Stimulated activated effector memory CD8-positive, alpha-beta T cell treated with anti-CD3 and anti-CD28 coated beads, Interleukin-12 subunit alpha, Interleukin-12 subunit beta, amount 100 ng/mL, for 72 hours (primary cell): ENCODE data around the gene CSPG5.
A peak's percentile ranks its signal among the peaks of the same experiment; 100 is the strongest.

Experiments used
- ATAC-seq: fragments of 150-1000 bp; cut with Tn5 transposase; 2 replicates; pipeline ENCODE4 v1.10.0; 2021
- DNase-seq, 2 donors: peaks; one replicate each; pipeline ENCODE4 v3.0.0; 2021 to 2022; ENCODE audit warnings: low spot score in 2 of 2
- H3K27ac Mint-ChIP-seq: one replicate; pipeline ENCODE4 v1.8.0; 2022; ENCODE audit warnings: mild to moderate bottlenecking, mixed read lengths
- H3K36me3 Mint-ChIP-seq: one replicate; pipeline ENCODE4 v1.8.0; 2022; ENCODE audit warnings: mild to moderate bottlenecking, mixed read lengths
- H3K4me1 Mint-ChIP-seq: one replicate; pipeline ENCODE4 v1.8.0; 2022; ENCODE audit warnings: mixed read lengths
- H3K4me3 Mint-ChIP-seq: one replicate; pipeline ENCODE4 v1.8.0; 2022; ENCODE audit warnings: mild to moderate bottlenecking, mixed read lengths
- H3K9me3 Mint-ChIP-seq: one replicate; pipeline ENCODE4 v1.8.0; 2022; ENCODE audit warnings: mixed read lengths

Gene CSPG5

DNA sequence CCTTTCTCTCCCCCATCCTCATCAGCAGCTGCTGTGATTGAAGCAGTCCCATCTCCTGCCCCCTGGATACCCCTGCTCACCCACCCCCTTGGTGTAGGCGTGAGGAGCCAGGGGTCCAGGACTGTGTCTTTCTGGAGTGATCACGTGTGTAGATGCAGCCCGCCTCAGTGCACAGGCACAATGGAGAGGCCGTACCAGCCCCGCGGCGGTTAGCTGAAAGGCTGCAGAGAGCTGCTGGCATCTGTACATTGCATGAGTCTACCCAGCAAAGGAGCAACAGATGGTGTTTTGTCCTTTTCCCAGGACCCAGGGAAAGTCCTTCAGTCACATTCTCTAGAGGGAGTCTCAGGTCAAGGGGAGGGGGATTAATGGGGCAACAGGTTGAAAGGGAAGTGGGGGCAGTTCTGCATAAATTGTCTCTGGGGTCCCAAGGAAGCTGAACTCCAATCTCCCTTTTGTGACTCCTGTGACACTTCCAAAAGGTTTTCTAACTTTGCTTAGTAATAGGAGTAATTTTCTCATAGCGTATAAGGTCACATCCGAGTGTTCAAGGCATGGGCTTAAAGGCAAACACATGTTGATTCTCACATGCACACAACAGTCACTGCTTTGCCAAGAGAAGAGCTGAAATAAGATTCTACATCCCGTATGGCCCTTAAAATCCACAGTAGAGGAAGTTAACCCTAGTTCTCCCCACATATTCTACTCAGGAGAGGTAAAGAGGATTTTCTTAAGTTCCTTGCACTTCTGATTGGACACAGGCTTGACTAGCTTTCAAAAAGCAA is 7.1 kb downstream of the CSPG5 start:
- Mint-ChIP-seq H3K36me3 (no peaks in the 10 kb centered on the region), H3K4me3 (no peak overlapping the region), H3K9me3 (no peaks in the 10 kb centered on the region), H3K4me1 (no peaks in the 10 kb centered on the region), H3K27ac (no peak overlapping the region)
- no peak for ATAC-seq
- no peak for DNase-seq

DNA sequence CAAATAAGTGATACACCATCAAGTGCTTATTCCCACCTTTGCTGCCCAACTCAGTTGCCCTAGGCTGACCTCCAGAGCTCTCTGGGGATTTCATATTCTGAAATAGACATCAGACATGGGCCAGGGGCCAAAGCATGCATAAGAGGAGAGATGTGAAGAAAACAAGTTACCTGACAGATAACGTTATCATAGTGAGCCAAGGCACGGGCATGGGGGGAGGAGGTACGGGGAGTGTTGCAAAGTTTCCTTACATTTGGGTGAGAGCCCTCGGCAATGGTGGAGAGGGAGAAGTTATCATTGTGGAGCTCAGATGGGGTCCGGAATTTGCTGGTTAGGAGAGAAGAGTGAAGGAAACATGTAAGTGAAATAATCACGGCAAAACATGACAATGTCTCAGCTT is 9.8 kb downstream of the CSPG5 start:
- ATAC-seq = no peak
- H3K4me3 Mint-ChIP-seq = no peak overlapping the region
- H3K4me1 Mint-ChIP-seq = no peaks in the 10 kb centered on the region
- DNase-seq = no peak
- no peaks in the 10 kb centered on the region for H3K9me3 Mint-ChIP-seq
- no peak overlapping the region for H3K27ac Mint-ChIP-seq
- no peaks in the 10 kb centered on the region for H3K36me3 Mint-ChIP-seq

DNA sequence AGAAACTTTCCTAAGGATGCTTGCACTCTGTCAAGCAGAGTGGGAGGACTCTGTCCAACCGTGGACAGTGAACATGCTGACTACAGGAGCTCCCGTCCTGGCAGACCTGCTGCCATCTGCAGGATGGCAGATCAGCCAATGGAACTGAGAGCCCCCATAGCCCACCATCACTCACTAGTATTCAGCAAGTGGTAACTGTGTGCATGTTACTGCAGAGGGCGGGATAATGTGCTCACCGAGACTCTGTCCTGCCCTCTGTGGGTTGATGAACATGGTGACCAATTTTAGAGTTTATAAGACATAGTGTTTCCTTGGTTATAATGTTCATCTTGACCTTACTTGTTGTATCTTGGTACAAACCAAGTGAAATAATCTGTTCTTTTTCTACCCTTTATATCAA is 11.5 kb downstream of the CSPG5 start:
- Mint-ChIP-seq H3K4me3 (no peak overlapping the region), H3K4me1 (no peaks in the 10 kb centered on the region), H3K27ac (no peak overlapping the region), H3K36me3 (no peaks in the 10 kb centered on the region), H3K9me3 (no peaks in the 10 kb centered on the region)
- DNase-seq (no peak), ATAC-seq (no peak)

DNA sequence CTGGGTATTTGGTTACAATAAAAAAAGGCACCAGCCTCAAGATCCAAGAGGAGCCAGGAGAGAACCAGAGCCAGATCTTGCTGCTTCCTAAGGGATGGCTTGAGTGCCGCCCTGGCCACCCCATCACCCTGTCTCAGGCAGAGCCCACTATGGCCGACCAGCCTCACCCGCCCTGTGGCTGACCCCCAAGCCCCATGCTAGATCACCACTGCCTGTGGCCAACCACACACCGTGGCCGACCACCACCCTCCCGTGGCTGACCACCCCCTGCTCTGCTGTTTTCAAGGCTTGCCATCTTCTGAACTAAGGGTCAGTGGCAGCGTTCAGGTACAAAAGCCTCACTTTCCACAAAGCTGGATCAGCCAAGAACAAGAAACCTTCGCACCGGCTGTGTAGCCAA is 12.0 kb downstream of the CSPG5 start:
- peak; percentile 51 for ATAC-seq
- DNase-seq = no peak
- Mint-ChIP-seq H3K4me3 (no peak overlapping the region), H3K9me3 (no peaks in the 10 kb centered on the region), H3K36me3 (no peaks in the 10 kb centered on the region), H3K27ac (no peak overlapping the region), H3K4me1 (no peaks in the 10 kb centered on the region)

DNA sequence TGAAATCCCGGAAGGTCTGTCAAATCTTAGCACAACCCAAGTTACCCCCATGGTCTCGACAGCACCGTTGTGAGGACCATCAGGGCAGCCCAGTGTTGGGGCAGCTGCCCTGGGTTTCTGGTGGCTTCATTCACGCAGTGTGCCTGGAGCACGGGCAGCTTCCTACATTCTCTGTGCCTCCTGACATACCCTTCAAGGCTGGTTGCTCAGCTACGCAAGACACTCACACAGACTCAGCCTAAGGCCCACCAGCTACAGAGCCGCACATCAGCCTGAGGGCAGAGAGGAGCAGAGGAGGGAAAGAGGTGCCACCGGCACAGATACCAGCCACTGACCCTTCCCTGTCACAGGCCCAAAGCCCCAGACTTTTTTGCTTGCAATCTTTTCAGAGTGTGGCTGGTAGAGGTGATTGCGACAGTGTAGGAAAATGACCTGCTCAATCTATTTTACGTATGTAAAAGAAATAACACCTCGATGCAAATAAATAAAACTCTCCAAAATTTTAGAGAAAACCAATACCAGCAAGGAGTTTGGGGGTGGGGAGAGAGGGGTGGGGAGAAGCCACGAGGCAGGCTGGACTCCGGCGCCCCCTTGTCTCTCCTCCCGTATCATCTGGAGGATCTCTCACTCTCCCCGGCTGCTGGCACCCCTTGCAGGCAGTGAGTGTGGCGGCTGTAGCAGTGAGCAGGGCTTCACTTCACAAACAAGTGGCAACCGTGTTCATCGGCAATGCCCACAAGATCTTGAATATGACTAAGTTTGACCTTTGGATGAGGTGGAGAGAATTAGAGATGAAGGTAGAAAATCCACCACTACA is 12.7 kb downstream of the CSPG5 start:
- H3K9me3 Mint-ChIP-seq = no peaks in the 10 kb centered on the region
- no peaks in the 10 kb centered on the region for H3K4me1 Mint-ChIP-seq
- ATAC-seq = no peak
- H3K36me3 Mint-ChIP-seq = no peaks in the 10 kb centered on the region
- DNase-seq = no peak
- H3K4me3 Mint-ChIP-seq = no peak overlapping the region
- H3K27ac Mint-ChIP-seq = no peak overlapping the region

DNA sequence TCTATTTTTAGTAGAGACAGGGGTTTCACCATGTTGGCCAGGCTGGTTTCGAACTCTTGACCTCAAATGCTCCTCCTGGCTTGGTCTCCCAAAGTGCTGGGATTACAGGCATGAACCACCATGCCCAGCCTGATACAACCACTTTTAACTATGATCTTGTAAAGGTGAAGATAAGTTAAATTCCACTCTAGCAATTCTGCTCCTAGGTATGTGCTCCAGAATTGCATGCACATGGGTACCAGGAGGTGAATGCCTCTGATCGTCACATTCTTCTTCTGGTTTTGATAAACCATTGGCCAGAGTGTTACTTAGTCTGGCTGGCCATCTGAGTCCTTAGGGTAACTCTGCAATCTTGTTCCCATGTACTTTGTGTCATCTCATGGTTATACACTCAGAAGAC is 22.3 kb downstream of the CSPG5 start:
- H3K9me3 Mint-ChIP-seq = no peaks in the 10 kb centered on the region
- DNase-seq (no peak), ATAC-seq (no peak)
- H3K4me3 Mint-ChIP-seq = no peak overlapping the region
- no peaks in the 10 kb centered on the region for H3K4me1 Mint-ChIP-seq
- H3K36me3 Mint-ChIP-seq = no peaks in the 10 kb centered on the region
- no peak overlapping the region for H3K27ac Mint-ChIP-seq

DNA sequence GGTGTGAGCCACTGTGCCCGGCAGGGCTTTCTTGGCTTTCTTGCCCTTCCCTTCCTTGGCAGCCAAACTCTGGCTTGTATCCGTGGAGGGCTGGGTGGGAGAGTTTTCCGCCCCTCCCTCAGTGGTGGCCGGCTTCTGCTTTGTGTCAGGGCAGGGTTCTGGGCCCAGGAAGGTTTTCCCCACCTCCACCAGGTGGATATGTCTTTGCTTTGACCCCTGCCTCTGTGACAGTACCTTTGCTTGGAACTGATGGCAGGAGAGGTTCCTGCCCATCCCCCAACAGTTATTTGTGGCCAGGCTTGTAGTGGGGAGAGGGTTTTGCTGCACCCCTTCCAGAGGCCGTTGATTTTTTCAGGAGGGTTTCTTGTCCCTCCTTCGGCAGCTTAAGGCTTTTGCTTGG is 24.3 kb downstream of the CSPG5 start:
- H3K27ac Mint-ChIP-seq = no peak overlapping the region
- ATAC-seq (no peak), DNase-seq (no peak)
- H3K4me1 Mint-ChIP-seq = no peaks in the 10 kb centered on the region
- no peaks in the 10 kb centered on the region for H3K9me3 Mint-ChIP-seq
- H3K36me3 Mint-ChIP-seq = no peaks in the 10 kb centered on the region
- no peak overlapping the region for H3K4me3 Mint-ChIP-seq

DNA sequence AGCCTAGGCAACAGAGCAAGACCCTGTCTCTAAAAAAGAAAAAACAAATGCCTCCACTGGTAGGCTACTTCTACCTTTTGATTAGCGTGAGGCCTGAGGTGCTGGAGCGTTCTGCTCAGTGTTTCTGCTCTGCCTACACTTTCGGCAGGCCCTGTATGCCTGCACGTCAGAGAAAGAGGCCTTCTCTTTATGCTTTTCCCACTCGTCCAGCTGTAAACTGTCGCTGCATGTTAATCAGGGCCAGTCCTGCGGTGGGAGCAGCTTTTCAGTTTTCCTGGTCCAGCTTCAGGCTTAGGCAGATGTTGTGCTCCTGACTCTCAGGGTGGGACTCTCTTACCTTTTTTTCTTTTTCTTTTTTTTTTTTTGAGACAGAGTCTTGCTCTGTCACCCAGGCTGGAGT is 25.3 kb downstream of the CSPG5 start:
- Mint-ChIP-seq H3K27ac (no peak overlapping the region), H3K36me3 (no peaks in the 10 kb centered on the region), H3K9me3 (no peaks in the 10 kb centered on the region), H3K4me1 (no peaks in the 10 kb centered on the region), H3K4me3 (no peak overlapping the region)
- no peak for ATAC-seq
- no peak for DNase-seq

DNA sequence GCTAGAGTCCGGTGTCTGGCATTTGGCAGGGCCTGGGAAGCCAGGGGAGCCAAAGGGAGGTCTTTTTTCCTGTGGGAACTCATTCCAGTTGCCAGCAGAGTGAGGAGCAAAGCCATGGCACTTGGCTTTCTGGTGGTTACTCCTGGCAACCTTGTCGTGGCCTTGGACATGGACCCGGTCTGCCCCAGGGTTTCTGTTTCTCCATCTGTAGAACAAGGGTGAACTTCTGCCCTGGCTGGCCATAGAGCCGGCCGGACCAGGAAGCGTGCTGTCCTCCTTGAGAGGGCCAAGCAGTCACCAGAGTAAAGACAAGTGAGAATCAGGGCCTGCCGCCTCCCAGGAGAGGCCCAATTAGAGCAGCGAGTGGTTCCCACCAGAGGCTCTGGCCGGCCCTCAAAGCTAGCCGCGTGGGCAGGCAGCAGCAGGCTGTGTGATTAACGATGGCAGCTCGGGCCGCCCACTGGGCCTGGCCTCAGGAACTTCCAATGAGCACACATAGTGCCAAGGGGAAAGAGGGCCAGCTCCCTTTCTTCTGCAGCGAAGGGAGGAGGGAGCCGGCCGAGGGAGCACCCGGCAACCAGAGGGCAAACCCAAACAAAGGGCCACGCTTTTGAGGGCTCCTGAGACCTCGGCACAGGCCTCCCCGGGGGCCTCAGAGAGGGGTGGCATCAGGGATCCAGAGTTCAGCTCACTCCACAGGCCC is 36.0 kb downstream of the CSPG5 start:
- Mint-ChIP-seq H3K36me3 (no peaks in the 10 kb centered on the region), H3K4me1 (no peaks in the 10 kb centered on the region), H3K4me3 (no peak overlapping the region), H3K27ac (no peak overlapping the region), H3K9me3 (no peaks in the 10 kb centered on the region)
- ATAC-seq (no peak), DNase-seq (no peak)

DNA sequence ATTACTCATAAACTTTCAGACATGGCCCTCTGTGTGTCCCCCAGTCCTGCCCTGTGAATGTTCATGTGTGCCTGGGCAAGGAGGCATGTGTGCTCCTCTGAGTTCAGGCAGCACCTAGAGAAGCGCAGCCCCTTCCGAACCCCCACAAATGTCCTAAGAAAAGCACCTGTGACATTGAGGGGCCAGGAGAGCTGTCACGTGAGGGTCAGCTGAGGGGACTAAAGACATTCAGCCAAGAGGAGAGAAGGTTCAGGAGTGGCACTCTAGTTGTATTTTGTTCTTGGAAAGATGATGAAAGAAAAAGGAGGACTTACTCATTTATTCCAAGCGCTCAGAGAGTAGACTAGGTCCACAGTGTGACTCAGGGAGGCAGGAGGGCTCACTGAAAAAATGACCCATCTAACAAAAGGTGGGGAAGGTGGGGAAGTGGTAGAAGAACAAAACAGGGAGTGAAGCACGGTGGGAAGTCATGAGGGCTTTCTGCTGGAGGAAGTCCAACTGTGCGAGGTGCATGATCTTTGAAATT is 37.0 kb downstream of the CSPG5 start:
- no peaks in the 10 kb centered on the region for H3K4me1 Mint-ChIP-seq
- no peak overlapping the region for H3K27ac Mint-ChIP-seq
- DNase-seq = no peak
- no peak for ATAC-seq
- H3K9me3 Mint-ChIP-seq = no peaks in the 10 kb centered on the region
- no peak overlapping the region for H3K4me3 Mint-ChIP-seq
- H3K36me3 Mint-ChIP-seq = no peaks in the 10 kb centered on the region

DNA sequence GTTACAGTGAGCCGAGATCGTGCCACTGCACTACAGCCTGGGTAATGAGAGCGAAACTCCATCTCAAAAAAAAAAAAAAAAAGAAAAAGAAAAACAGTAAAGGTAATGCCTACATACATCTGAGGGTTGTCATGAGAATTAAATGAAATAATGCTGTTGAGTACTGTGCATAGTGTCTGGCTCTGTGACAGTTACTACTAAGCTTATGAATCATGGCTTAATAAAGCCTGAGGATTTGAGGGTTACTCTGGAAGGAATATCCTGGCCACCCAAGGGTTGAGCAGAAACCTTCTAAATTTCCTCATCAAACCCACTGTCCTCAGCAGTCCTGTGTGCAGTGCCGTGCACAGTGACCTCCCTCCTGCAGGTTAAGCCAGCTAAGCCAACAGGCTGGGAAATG is 38.4 kb downstream of the CSPG5 start:
- DNase-seq = no peak
- Mint-ChIP-seq H3K36me3 (no peaks in the 10 kb centered on the region), H3K4me1 (peaks cover 6% of the 10 kb centered on the region), H3K9me3 (no peaks in the 10 kb centered on the region), H3K4me3 (no peak overlapping the region), H3K27ac (no peak overlapping the region)
- no peak for ATAC-seq

DNA sequence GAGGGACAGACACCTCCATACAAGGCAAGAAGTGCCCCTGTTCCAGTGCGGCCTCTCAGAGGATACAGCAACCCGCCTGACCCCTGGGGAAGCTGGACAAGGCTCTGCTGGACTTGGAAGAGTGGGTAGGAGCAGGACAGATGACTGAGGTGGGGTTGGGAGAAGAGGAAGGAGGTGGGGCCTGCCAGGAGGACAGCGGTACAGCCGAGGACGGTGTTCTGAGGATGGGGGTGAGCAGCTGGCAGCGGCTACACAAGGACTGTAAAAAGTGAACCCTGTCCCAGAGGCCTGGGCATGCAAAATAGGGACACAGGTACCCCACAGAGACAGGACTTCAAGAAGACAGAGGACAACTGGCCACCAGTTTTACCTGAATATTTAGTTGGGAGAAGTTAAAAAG is 41.7 kb downstream of the CSPG5 start:
- DNase-seq = no peak
- H3K4me3 Mint-ChIP-seq = no peak overlapping the region
- H3K4me1 Mint-ChIP-seq = peaks cover 6% of the 10 kb centered on the region
- no peaks in the 10 kb centered on the region for H3K9me3 Mint-ChIP-seq
- H3K36me3 Mint-ChIP-seq = no peaks in the 10 kb centered on the region
- ATAC-seq = no peak
- H3K27ac Mint-ChIP-seq = no peak overlapping the region

DNA sequence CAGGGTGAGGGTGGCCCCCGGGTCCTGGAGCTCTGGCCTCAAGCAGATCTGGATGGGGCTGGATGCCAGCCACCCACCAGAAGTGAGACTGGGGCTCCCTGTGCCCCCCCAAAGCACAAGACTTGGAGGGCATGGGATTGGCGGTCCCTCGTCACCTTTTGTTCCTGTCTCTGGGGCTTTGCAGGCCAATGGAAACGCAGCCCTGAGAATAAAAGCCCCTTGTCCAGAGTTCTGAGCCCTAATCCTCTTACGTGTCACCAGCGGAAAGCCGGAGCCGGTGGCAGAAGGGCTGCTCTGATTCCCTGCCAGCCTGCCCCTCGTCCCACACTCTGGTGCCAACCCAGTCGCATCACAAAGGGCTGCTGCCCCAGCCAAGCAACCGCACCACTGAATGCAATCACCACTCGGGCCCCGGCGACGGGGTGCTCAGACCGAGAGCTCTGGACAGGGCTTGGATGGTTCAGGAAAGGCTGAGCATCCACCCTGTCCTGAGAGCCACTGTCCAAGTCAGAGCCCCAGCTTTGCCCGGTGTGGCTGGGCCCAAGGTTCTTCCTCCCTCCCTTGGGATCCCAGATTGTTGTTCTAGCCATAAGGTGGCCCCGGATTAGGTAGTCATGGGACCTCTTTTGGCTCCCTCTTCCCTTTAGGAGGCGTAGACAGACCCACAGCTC is 42.3 kb downstream of the CSPG5 start:
- H3K36me3 Mint-ChIP-seq = no peaks in the 10 kb centered on the region
- no peak for ATAC-seq

DNA sequence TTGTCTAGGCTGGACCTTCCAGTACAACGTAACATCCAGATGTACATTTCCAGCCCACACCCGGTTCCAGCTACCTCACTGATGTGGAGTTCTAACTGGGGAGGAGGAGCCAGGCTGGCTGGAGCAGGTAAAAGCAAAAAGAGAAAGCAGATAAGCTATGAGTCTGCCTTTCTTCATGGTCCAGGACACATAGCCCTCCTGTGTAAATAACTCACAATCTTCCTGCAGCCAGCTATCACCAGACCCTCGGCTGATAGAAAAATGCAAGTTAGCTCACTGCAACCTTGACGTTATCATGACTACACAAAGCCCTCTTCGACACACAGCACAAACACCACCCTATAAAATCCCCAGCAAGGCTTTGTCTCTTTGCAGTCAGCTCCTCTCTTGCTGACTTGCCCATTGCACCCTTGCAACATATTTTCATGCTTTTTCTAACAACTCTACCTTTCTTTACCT is 44.6 kb downstream of the CSPG5 start:
- H3K9me3 Mint-ChIP-seq = no peaks in the 10 kb centered on the region
- no peak for DNase-seq
- no peaks in the 10 kb centered on the region for H3K36me3 Mint-ChIP-seq
- no peak overlapping the region for H3K4me3 Mint-ChIP-seq
- ATAC-seq = no peak
- H3K4me1 Mint-ChIP-seq = peaks cover 6% of the 10 kb centered on the region
- H3K27ac Mint-ChIP-seq = no peak overlapping the region

More for the DNA sequence above, 42.3 kb downstream of the CSPG5 start:
- DNase-seq = no peak
- Mint-ChIP-seq H3K27ac (no peak overlapping the region), H3K4me3 (no peak overlapping the region), H3K4me1 (peaks cover 6% of the 10 kb centered on the region), H3K9me3 (no peaks in the 10 kb centered on the region)

DNA sequence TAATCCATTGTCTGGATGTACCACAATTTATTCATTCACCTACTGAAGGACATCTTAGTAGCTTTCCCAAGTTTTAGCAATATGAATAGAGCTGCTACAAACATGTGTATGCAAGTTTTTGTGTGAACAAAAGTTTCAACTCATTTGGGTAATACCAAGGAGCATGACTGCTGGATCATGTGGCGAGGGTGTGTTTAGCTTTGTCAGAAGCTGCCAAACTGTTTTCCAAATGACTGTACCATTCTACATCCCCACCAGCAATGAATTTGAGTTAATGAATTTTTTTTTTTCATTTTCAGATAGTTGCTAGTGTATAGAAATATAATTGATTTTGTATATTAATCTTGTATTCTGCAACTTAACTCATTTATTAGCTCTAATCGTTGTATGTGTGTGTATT is 45.2 kb downstream of the CSPG5 start:
- DNase-seq (no peak), ATAC-seq (peak; percentile 68)
- H3K4me1 Mint-ChIP-seq = peaks cover 6% of the 10 kb centered on the region
- H3K4me3 Mint-ChIP-seq = no peak overlapping the region
- no peak overlapping the region for H3K27ac Mint-ChIP-seq
- H3K9me3 Mint-ChIP-seq = no peaks in the 10 kb centered on the region
- no peaks in the 10 kb centered on the region for H3K36me3 Mint-ChIP-seq
